ENCODE measurements around the gene VWCE.
"Not testable (repeated sequence)": the region's sequence is repeated elsewhere in the genome, so short reads cannot be mapped to it uniquely, and the experiment has no call there.

DNA sequence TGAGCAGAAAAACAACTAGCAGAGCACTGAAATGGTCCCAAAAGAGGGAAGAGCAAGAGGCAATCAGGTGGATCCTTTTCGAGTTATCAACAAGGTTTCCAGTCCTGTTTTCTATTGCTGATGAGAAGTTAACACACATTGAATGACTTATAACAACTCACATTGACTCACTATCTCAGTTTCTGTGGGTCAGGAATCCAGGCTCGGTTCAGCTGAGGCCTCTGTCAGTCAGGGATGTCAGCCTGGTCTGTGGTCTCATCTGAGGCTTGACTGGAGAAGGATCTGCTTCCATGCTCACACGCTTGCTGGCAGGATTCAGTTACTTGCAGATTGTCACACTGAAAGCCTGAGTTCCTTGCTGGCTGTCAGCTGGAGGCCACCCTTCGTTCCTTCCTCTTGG, 58.0 kb downstream of the VWCE start:
- TF ChIP-seq POLR2AphosphoS5 (IDR thresholded peaks at IDR 0.05; ENCODE audit: low read depth, low read length); POLR2A (IDR thresholded peaks at IDR 0.05; ENCODE audit: low read depth, low read length); TAF1 (IDR thresholded peaks at IDR 0.05; ENCODE audit: borderline replicate concordance, low read depth, low read length): not testable (repeated sequence)
